T-helper 1 cell treated with Interleukin-12 subunit alpha and Interleukin-12 subunit beta and Interleukin-4 antibody, amounts not matched to agents 30 μg/mL and 1 μg/mL, for 36 hours (primary cell): ENCODE measurements around the gene HIVEP3.

Experiments used
- H3K27ac Mint-ChIP-seq: one replicate; pipeline ENCODE4 v1.8.0; 2021; ENCODE audit warnings: mild to moderate bottlenecking, mixed read lengths
- H3K27me3 Mint-ChIP-seq: one replicate; pipeline ENCODE4 v1.8.0; 2021; ENCODE audit warnings: low read depth, mixed read lengths
- H3K36me3 Mint-ChIP-seq: one replicate; pipeline ENCODE4 v1.8.0; 2021; ENCODE audit warnings: low read depth, mixed read lengths
- H3K4me1 Mint-ChIP-seq: one replicate; pipeline ENCODE4 v1.8.0; 2021; ENCODE audit warnings: low read depth, mixed read lengths
- H3K4me3 Mint-ChIP-seq: one replicate; pipeline ENCODE4 v1.8.0; 2021; ENCODE audit warnings: mild to moderate bottlenecking, moderate library complexity, mixed read lengths
- H3K9me3 Mint-ChIP-seq: one replicate; pipeline ENCODE4 v1.8.0; 2021; ENCODE audit warnings: mixed read lengths

HIVEP3 gene

DNA sequence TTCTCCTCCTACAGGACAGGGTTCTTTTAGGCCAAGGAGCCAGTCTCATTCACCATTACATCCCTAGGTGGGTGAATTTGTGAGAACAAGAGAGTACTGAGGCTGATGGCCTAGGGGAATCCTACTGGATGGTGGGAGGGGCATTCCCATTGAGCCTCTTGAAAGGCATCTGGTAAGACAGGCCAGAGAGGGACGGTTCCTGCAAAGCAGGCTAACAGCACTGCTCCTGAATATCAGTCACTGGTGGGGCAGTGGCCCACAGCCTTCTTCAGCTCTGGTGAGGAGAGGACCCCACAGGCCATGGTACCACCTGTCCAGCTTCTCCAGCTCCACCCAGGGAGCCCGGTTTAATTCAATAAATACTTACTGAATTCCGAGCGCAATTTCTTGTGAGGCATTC lies 308.4 kb downstream of the HIVEP3 start:
- Mint-ChIP-seq H3K36me3 (peaks cover 23% of the 10 kb centered on the region), H3K27me3 (no peaks in the 10 kb centered on the region), H3K4me3 (no peak overlapping the region), H3K27ac (no peak overlapping the region), H3K4me1 (peaks cover 33% of the 10 kb centered on the region), H3K9me3 (no peaks in the 10 kb centered on the region)

DNA sequence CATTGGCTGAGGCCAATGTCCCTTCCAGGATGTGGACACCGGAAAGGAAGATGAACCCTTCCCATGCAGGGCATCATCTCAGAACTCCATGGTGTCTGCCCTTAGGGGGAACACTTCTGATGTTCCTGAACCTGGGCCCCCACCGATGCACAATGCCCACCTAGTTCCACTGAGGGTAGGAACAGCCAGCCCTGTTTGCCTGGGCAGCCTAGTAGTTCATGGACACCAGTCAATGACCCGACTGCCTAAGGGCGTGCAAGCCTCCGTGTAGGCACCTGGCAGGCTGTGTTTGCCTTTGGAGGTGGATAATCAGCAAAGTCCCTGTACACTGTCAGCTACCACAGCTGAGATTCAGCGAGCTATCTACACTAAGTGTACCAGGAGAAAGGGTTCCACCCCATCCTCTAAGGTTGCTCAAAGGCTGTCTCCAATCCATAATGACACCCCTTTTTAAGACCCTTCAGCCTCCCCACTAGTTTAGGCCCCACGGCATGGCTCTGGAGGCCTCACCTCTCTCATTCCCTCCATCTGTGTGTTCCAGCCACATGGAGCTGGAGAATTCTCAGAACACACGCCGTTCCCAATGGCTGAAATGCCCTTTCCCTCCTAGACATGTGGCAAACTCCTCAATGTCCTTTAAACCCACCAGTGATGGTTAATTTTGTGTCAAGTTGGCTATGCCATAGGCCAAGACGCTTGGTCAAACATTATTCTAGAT lies 309.4 kb downstream of the HIVEP3 start:
- H3K9me3 Mint-ChIP-seq: no peaks in the 10 kb centered on the region
- peaks cover 32% of the 10 kb centered on the region for H3K4me1 Mint-ChIP-seq
- no peak overlapping the region for H3K4me3 Mint-ChIP-seq
- H3K27ac Mint-ChIP-seq: peak overlapping the region; percentile 21
- H3K36me3 Mint-ChIP-seq: peaks cover 23% of the 10 kb centered on the region
- H3K27me3 Mint-ChIP-seq: no peaks in the 10 kb centered on the region

DNA sequence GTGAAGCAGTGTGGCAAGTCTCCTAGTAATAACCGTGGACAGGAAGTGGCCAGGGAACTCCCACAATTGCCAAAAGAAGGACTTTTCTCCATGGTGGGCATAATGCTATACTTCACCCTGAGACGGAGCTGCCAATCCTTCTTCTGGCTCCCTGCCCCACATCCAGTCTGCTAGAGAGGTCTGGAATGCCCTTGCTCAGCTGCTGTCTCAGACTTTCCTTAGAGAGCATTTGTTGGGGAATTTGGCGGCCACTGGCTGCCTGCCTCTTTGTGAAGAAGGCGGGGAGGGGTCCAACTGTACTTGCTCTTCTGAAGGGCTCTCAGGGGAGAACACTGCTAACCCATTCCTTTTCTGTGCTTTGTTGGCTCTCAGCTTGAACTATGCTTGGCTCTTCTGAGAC lies 310.5 kb downstream of the HIVEP3 start:
- H3K9me3 Mint-ChIP-seq: no peaks in the 10 kb centered on the region
- H3K27me3 Mint-ChIP-seq: no peaks in the 10 kb centered on the region
- no peak overlapping the region for H3K27ac Mint-ChIP-seq
- H3K4me1 Mint-ChIP-seq: peaks cover 32% of the 10 kb centered on the region
- H3K4me3 Mint-ChIP-seq: no peak overlapping the region
- peaks cover 28% of the 10 kb centered on the region for H3K36me3 Mint-ChIP-seq

DNA sequence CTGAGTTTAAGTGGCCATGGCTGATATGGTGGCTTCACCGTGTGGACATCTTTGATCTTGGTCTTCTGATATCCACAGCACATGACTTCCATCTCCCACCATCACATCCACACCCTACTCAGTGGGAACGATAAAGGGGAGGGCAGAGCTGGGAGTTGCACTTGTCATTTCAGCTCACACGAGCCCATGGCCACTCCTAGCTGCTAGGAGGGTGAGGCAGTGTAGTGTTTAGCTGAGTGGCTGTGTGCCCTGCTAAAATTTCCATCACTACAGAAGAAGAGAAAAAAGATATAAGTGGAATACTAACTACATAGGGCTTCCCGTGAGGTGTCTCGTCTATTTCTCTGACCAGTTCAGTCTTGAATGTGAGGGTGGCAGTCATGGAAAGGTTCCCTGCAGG lies 310.9 kb downstream of the HIVEP3 start:
- H3K4me1 Mint-ChIP-seq: peaks cover 32% of the 10 kb centered on the region
- no peak overlapping the region for H3K27ac Mint-ChIP-seq
- no peaks in the 10 kb centered on the region for H3K27me3 Mint-ChIP-seq
- peaks cover under 1% of the 10 kb centered on the region for H3K9me3 Mint-ChIP-seq
- no peak overlapping the region for H3K4me3 Mint-ChIP-seq
- H3K36me3 Mint-ChIP-seq: peaks cover 28% of the 10 kb centered on the region

DNA sequence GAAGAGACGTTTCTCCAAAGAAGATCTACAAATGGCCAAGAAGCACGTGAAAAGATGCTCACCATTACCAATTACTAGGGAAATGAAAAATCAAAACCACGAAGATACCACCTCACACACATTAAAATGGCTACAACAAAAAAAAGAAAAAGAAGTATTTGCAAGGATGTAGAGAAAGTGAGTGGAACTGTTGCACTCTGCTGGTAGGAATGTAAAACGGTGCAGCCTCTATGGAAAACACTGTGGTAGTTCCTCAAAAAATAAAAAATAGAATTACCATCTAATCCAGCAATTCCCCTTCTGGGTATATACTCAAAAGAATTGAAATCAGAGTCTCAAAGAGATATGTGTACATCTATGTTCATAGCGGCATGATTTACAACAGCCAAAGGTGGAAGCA lies 318.8 kb downstream of the HIVEP3 start:
- Mint-ChIP-seq H3K4me3 (no peak overlapping the region), H3K4me1 (peaks cover 19% of the 10 kb centered on the region), H3K9me3 (peaks cover 18% of the 10 kb centered on the region), H3K27me3 (no peaks in the 10 kb centered on the region), H3K27ac (no peak overlapping the region), H3K36me3 (peaks cover 24% of the 10 kb centered on the region)

DNA sequence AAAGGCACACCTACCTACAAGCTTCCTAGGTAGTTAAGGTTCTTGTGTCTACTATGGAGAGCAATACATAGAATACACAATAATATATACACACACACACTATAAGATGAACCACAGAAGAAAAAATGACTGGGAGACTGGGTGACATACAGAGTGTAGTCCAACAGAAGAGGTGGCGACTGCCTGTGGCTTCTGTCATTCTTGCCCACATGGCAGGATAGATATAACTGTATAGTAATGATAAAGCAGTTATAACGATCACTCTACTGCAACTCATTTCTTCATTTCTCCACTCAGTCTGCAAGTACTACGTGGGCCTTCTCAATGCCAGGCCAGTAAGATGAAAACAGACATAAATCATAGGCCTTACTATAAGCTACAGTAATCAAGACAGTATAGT lies 320.4 kb downstream of the HIVEP3 start:
- Mint-ChIP-seq H3K27me3 (no peaks in the 10 kb centered on the region), H3K36me3 (peaks cover 19% of the 10 kb centered on the region), H3K4me1 (peaks cover 19% of the 10 kb centered on the region), H3K4me3 (no peak overlapping the region), H3K27ac (no peak overlapping the region), H3K9me3 (peaks cover 18% of the 10 kb centered on the region)

DNA sequence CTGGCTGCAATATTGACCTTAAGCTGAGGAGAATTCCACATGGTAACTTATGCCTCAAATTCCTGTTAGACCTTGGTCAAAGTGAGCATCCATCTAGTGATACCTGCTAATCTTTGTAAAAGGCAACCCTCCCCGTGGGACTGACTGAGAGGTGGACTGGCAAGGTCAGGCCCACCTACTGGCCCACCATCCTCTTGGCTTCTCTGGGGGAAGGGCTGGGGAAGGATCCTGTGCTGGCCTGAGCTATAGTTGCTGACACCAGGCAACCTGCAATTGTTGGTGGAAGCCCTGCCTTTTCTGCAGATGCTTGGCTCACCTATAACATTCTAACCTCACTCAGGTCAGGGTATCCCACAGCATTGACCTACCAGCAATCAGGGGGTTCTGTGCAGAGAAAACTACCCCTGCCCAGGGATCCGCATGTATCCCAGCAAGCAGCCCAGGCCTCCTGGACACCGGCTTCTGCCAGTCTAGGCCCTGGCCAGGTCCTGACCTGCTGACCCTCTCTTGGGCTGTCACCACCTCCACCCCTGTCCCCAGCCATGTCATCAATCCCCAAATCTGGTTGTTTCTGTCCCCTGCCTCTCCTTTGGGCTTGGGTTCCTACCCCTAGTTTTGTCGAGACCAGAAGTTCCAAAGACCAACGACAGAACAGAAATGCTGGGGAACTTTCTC lies 326.1 kb downstream of the HIVEP3 start:
- H3K27ac Mint-ChIP-seq: no peak overlapping the region
- no peaks in the 10 kb centered on the region for H3K27me3 Mint-ChIP-seq
- no peak overlapping the region for H3K4me3 Mint-ChIP-seq
- H3K9me3 Mint-ChIP-seq: no peaks in the 10 kb centered on the region
- peaks cover 13% of the 10 kb centered on the region for H3K36me3 Mint-ChIP-seq
- H3K4me1 Mint-ChIP-seq: peaks cover 8% of the 10 kb centered on the region

DNA sequence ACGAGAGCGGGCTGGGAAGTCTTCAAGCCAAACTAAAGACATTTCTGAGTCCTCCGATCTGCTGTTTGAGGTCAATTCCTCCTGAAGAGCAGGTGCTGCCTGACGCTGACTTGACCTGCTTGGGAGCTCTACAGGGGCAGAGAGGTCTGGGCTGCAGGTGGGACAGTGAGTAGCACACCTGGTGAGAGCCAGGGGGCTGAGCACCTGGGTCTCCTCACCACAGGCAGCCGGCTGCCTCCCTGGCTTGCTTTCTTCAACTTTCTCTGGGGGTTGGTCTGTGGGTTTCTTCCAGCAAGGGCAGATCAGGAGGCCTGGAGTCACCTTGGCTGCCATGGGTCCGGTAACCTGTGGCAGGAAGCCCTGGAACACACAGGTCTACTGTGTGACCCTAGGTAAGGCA lies 326.8 kb downstream of the HIVEP3 start:
- no peaks in the 10 kb centered on the region for H3K27me3 Mint-ChIP-seq
- H3K4me1 Mint-ChIP-seq: peaks cover 8% of the 10 kb centered on the region
- H3K4me3 Mint-ChIP-seq: no peak overlapping the region
- no peaks in the 10 kb centered on the region for H3K9me3 Mint-ChIP-seq
- peaks cover 17% of the 10 kb centered on the region for H3K36me3 Mint-ChIP-seq
- H3K27ac Mint-ChIP-seq: no peak overlapping the region

DNA sequence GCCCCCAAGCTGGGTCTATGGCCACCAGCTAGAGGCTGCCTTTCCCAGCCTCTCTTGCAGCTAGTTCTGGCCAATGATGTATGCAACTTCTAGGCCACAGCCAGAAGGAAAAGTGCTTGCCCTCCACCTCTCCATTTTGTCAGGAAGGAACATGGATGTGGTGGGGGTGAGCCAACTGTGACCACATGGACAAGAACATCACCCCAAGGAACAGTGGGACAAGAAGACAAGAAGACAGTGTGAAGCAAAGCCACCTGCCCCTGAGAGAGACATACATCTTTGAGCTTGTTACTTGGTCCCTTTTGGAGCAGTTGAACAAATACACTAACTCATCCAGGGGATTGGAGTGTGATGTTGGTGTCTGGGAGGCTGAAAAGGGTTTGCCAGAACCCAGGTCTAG lies 328.4 kb downstream of the HIVEP3 start:
- Mint-ChIP-seq H3K9me3 (no peaks in the 10 kb centered on the region), H3K36me3 (peaks cover 18% of the 10 kb centered on the region), H3K4me1 (peaks cover 8% of the 10 kb centered on the region), H3K27ac (no peak overlapping the region), H3K4me3 (no peak overlapping the region), H3K27me3 (no peaks in the 10 kb centered on the region)

DNA sequence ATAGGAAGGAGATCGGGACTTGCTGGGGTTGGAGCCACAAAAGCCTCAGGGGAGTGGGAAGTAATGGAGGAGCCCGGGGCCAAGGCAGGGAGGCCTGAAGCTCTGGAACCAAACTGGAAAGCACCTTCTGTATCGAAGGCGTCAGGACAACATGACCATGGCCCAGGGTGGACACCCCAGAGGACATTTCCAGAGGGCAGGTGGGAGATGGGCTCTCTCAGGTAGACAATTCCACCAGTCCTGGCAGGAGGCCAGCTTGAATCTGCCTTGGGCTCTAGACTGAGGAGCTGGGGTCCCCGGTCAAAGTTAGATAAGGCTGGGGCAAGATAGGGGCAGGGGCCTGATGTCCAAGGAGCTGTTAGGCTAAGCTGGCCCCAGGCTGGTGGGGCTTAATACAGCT lies 329.3 kb downstream of the HIVEP3 start:
- no peak overlapping the region for H3K27ac Mint-ChIP-seq
- H3K27me3 Mint-ChIP-seq: no peaks in the 10 kb centered on the region
- H3K9me3 Mint-ChIP-seq: no peaks in the 10 kb centered on the region
- peaks cover 19% of the 10 kb centered on the region for H3K36me3 Mint-ChIP-seq
- peaks cover 5% of the 10 kb centered on the region for H3K4me1 Mint-ChIP-seq
- H3K4me3 Mint-ChIP-seq: no peak overlapping the region

DNA sequence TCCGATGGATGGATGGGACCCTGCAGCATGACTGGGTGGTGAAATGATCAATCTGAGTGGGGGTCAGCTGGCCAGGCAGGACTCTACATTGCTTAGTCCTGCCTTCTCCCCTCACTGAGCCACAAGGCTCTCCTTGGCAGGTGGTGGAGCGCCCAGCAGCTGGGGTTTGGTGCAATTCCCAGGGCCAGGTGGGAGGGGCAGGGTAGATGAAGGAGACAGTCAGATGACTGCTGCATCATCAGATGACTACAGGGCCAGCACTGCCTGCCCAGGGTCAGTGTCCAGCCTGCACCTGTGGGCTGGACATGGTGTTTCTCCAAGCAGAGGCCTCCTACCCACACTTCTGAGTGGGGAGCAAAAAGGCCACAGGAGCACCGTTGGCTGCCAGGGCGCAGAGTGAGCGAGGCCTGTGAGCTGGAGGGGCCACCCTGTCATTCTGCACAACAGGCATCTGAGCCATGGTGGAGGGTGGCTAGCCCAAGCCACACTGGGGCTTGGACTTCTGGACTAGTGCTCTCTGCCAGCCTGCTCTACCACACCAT lies 330.3 kb downstream of the HIVEP3 start:
- no peak overlapping the region for H3K4me3 Mint-ChIP-seq
- peaks cover 5% of the 10 kb centered on the region for H3K4me1 Mint-ChIP-seq
- H3K9me3 Mint-ChIP-seq: no peaks in the 10 kb centered on the region
- peaks cover 22% of the 10 kb centered on the region for H3K36me3 Mint-ChIP-seq
- H3K27ac Mint-ChIP-seq: no peak overlapping the region
- no peaks in the 10 kb centered on the region for H3K27me3 Mint-ChIP-seq

DNA sequence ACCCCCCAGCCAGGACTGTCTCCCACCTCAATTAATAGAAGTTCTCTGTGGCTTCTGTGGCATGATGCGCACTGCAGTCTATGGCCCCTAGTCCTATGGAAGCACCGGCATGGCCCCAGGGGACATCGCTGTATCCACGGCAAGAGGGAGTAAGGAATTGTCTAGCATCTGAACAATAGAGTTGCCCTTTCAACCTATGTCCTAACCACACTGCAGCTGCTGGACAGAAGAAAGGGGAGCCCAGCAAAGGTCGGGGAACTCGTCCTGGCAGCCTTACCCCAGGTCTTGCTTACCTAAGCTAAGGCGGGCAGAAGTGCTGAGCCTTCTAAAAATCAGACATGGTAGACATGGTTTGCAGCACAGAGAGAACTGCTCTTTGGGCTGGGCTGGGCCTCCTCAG lies 330.9 kb downstream of the HIVEP3 start:
- Mint-ChIP-seq H3K27me3 (no peaks in the 10 kb centered on the region), H3K9me3 (no peaks in the 10 kb centered on the region), H3K36me3 (peaks cover 24% of the 10 kb centered on the region), H3K4me1 (peaks cover 5% of the 10 kb centered on the region), H3K27ac (no peak overlapping the region), H3K4me3 (no peak overlapping the region)

DNA sequence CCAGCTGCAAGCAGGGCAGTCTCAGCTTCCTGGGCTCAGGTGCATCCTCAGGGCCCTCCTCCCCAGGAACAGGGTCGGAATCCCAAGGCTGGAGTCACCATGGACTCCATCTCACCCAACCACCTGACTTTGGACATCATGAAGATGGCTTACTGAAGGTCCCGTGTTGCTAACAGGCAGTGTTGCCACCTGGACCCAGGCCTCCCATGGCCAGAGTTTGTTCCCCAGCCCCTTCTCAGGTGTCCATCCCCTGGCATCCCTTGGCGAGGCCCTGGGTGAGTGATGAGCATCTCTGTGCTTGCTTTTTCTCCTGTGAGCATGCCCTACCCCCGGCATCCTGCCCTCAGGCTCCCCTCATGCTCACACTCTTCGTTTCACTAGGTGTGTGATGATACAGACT lies 332.5 kb downstream of the HIVEP3 start:
- Mint-ChIP-seq H3K36me3 (peaks cover 23% of the 10 kb centered on the region), H3K4me3 (no peak overlapping the region), H3K9me3 (no peaks in the 10 kb centered on the region), H3K4me1 (peaks cover 9% of the 10 kb centered on the region), H3K27ac (no peak overlapping the region), H3K27me3 (no peaks in the 10 kb centered on the region)

DNA sequence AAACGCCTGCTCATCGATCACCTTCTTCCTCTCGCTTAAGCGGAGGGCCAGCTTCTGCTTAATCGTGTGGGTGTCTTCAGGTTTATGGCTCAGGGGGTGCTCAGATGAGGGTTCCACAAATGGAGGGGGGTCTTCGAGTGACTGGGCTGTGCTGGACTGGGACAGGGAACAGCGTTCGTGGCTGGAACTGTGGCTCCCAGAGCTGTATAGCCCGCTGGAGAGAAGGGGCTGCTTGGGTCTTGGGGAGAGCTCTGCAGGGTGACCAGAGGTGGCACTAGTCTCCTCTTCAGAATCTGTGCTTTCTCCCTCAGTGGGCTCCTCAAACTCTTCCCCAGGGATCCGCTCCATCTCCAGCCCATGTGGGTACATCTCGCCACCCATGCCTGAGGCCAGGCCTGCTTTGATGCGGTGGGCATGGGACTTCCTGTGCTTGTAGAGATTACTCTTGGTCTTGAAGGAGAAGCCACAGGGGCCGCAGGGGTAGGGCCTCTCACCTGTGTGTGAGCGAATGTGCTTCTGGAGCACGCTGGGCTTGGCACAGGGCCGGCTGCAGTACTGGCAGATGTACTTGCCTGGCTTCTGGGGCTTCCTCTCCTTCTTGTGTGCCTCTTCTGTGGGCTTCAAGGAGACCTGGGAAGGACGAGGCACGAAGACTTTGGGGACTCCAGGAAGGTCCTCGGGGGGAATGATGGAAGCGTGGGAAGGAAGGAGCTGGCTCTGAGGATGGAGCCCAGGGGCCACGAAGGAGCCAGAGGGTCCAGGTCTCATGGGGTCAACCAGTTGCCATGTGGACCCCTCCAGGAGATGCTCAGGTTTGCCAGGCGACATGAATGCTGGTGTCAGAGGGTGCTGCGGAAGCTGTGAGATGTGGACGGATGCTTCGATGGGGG lies 334.8 kb downstream of the HIVEP3 start:
- Mint-ChIP-seq H3K4me3 (no peak overlapping the region), H3K36me3 (peaks cover 40% of the 10 kb centered on the region), H3K27me3 (no peaks in the 10 kb centered on the region), H3K9me3 (no peaks in the 10 kb centered on the region), H3K4me1 (peaks cover 16% of the 10 kb centered on the region), H3K27ac (no peak overlapping the region)
